RWPE1 (cell line): ENCODE data around the gene C1orf216.
A peak's percentile ranks its signal among the peaks of the same experiment; 100 is the strongest.
"Not testable (repeated sequence)": the region's sequence is repeated elsewhere in the genome, so short reads cannot be mapped to it uniquely, and the experiment has no call there.

ENCODE experiments used
- CTCF ChIA-PET: fragments of 350-600 bp; sonication (Branson Sonifier 250); formaldehyde crosslinking; extraction: SDS; loops from one replicate; lab custom pipeline; 2021; lab: Yijun Ruan, JAX
- POLR2A ChIA-PET: fragments of 400-600 bp; formaldehyde crosslinking; extraction: SDS; loops from one replicate; lab custom pipeline; 2020; ENCODE audit warnings: antibody characterized with exemption; ENCODE audit not compliant: low non-redundant PET; lab: Yijun Ruan, JAX
- DNase-seq: peaks from one replicate; pipeline ENCODE4 v3.0.0; 2012; ENCODE audit warnings: low spot score
- H3K27ac ChIP-seq: fragments of 450-650 bp; 2 replicates; pipeline ENCODE4 v1.5.1; 2017
- CTCF ChIP-seq: fragments of 450-650 bp; conservative IDR thresholded peaks from 2 replicates; pipeline ENCODE4 v1.5.1; 2017; ENCODE audit warnings: low read depth, mild to moderate bottlenecking

Gene C1orf216

GRCh38 chr1:35707601-35708440 lies 10.9 kb downstream of the C1orf216 start:
- no peak for TF ChIP-seq CTCF
- ChIA-PET POLR2A (no interaction called here), CTCF (interaction anchor here (0.7 kb wide), 1 partner anchor 460 kb away, joined by 4 read pairs; no protein-coding TSS in a partner anchor)
- peak; percentile 28 for DNase-seq
- H3K27ac ChIP-seq: no peak overlapping the region

- no peak for DNase-seq
- TF ChIP-seq CTCF: no peak
- H3K27ac ChIP-seq: no peak overlapping the region
- POLR2A ChIA-PET: no interaction called here
- CTCF ChIA-PET: interaction anchor here (1.4 kb wide), 1 partner anchor 20 kb away, joined by 3 read pairs; no protein-coding TSS in a partner anchor
Observed at GRCh38 chr1:35706846-35707600, 11.7 kb downstream of the C1orf216 start.

GRCh38 chr1:35702508-35702907 lies 16.2 kb downstream of the C1orf216 start:
- no peak for TF ChIP-seq CTCF
- ChIA-PET CTCF (interaction anchor here (0.6 to 2.5 kb wide), 3 partner anchors 13 to 806 kb away, joined by 3 to 5 read pairs (median 3); no protein-coding TSS in a partner anchor), POLR2A (no interaction called here)
- H3K27ac ChIP-seq: no peak overlapping the region
- DNase-seq: no peak

- CTCF ChIA-PET: interaction anchor here (0.7 kb wide), 1 partner anchor 36 kb away, joined by 3 read pairs; no protein-coding TSS in a partner anchor
- POLR2A ChIA-PET: not testable (repeated sequence)
Observed at GRCh38 chr1:35699152-35699551, 19.5 kb downstream of the C1orf216 start.

GRCh38 chr1:35692317-35692716 lies 26.4 kb downstream of the C1orf216 start:
- ChIA-PET CTCF (no interaction called here), POLR2A (no interaction called here)
- TF ChIP-seq CTCF: no peak

More at GRCh38 chr1:35699152-35699551, 19.5 kb downstream of the C1orf216 start:
- not testable (repeated sequence) for H3K27ac ChIP-seq, DNase-seq

GRCh38 chr1:35691571-35692220 lies 27.0 kb downstream of the C1orf216 start:
- H3K27ac ChIP-seq: no peak overlapping the region
- DNase-seq: no peak
- CTCF ChIA-PET: interaction anchor here (0.8 kb wide), 1 partner anchor 24 kb away, joined by 3 read pairs; no protein-coding TSS in a partner anchor
- no peak for TF ChIP-seq CTCF
- POLR2A ChIA-PET: no interaction called here

More at GRCh38 chr1:35692317-35692716, 26.4 kb downstream of the C1orf216 start:
- no peak overlapping the region for H3K27ac ChIP-seq
- DNase-seq: no peak
